Measurements from ENCODE around the gene TMCO5A. TPM values are rescaled to one million over a fixed set of nuclear protein-coding genes. Genes with fewer than 3 reads are reported as not detected.

The TMCO5A gene
- total RNA-seq, 1 experiment from 2014 or later, result not detected

- intact Hi-C loops (cut with micrococcal nuclease; ENCODE audit: unreplicated experiment), result no loop called here
- no peak for DNase-seq
- no TSS peak for BruUV-seq (replicated peaks)
These were observed 39.4 kb downstream of the TMCO5A start for GRCh38 chr15:37973856-37974255.

GRCh38 chr15:37978231-37978630, 43.8 kb downstream of the TMCO5A start:
- Mint-ChIP-seq H3K9me3 (ENCODE audit: low read depth, unreplicated experiment) (peaks cover 3% of the 10 kb centered on the region), H3K27me3 (ENCODE audit: unreplicated experiment) (no peaks in the 10 kb centered on the region), H3K27ac (ENCODE audit: unreplicated experiment) (no peak overlapping the region), H3K36me3 (ENCODE audit: insufficient read depth, unreplicated experiment) (no peaks in the 10 kb centered on the region), H3K4me1 (ENCODE audit: low read depth, unreplicated experiment) (no peaks in the 10 kb centered on the region), H3K4me3 (ENCODE audit: low read depth, unreplicated experiment) (no peak overlapping the region)
- intact Hi-C loops (cut with micrococcal nuclease; ENCODE audit: unreplicated experiment), result no loop called here
- TF ChIP-seq CTCF (IDR thresholded peaks at IDR 0.05; ENCODE audit: unreplicated experiment), result no peak
- CTCF ChIA-PET, result no interaction called here
- no peak for DNase-seq
- BruUV-seq (replicated peaks), result no TSS peak

More at GRCh38 chr15:37973856-37974255, 39.4 kb downstream of the TMCO5A start:
- CTCF ChIA-PET, result no interaction called here
- Mint-ChIP-seq H3K36me3 (ENCODE audit: insufficient read depth, unreplicated experiment) (no peaks in the 10 kb centered on the region), H3K27me3 (ENCODE audit: unreplicated experiment) (no peaks in the 10 kb centered on the region), H3K27ac (ENCODE audit: unreplicated experiment) (no peak overlapping the region), H3K4me1 (ENCODE audit: low read depth, unreplicated experiment) (no peaks in the 10 kb centered on the region), H3K9me3 (ENCODE audit: low read depth, unreplicated experiment) (peaks cover 6% of the 10 kb centered on the region), H3K4me3 (ENCODE audit: low read depth, unreplicated experiment) (no peak overlapping the region)
- TF ChIP-seq CTCF (IDR thresholded peaks at IDR 0.05; ENCODE audit: unreplicated experiment), result no peak

DNA sequence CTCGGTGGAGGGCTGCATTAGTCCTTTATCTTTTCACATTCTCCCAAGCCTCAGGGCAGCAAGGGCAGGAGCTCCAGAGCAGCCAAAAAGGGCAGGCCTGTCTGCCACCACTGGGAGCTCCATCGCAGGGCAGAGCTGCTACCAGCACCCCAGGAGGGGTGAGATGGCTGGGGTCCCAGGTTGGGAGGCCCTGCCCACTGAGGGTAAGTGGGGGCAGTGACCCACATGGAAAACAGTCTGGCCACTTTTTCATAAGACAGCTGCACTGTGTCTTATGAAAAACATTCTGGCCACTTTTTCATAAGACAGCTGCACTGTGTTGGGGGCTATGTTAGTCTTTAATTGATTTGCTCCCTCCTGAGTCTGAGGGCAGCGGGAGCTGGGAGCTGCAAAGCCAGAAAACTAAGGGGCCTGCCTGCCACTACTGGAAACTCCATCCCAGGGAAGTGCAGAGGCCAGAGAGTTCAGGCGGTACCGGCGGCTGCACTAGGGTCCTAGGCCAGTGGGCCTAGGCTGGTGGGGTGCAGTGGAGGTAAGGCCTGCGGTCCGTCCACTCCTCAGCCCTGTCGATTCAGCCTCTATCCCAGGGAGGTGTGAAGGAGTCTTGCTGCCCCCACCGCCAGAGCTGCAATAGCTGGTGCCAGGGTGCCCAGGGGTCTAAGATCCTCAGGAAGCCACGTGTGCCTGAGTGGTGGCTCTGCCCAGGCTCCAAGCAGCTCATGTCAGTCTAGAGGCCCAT, 45.4 kb downstream of the TMCO5A start:
- Mint-ChIP-seq H3K36me3 (ENCODE audit: insufficient read depth, unreplicated experiment) (no peaks in the 10 kb centered on the region), H3K27ac (ENCODE audit: unreplicated experiment) (no peak overlapping the region), H3K4me3 (ENCODE audit: low read depth, unreplicated experiment) (no peak overlapping the region), H3K9me3 (ENCODE audit: low read depth, unreplicated experiment) (no peaks in the 10 kb centered on the region), H3K27me3 (ENCODE audit: unreplicated experiment) (no peaks in the 10 kb centered on the region), H3K4me1 (ENCODE audit: low read depth, unreplicated experiment) (no peaks in the 10 kb centered on the region)
- BruUV-seq (replicated peaks), result no TSS peak
- intact Hi-C loops (cut with micrococcal nuclease; ENCODE audit: unreplicated experiment), result loop anchor here (5.0 kb wide), 1 partner anchor 78 kb away; no protein-coding TSS in a partner anchor
- TF ChIP-seq CTCF (IDR thresholded peaks at IDR 0.05; ENCODE audit: unreplicated experiment), result no peak
- DNase-seq, result no peak
- CTCF ChIA-PET, result interaction anchor here (0.7 to 0.8 kb wide), 2 partner anchors 12 to 719 kb away, joined by 3 to 6 read pairs; no protein-coding TSS in a partner anchor

DNA sequence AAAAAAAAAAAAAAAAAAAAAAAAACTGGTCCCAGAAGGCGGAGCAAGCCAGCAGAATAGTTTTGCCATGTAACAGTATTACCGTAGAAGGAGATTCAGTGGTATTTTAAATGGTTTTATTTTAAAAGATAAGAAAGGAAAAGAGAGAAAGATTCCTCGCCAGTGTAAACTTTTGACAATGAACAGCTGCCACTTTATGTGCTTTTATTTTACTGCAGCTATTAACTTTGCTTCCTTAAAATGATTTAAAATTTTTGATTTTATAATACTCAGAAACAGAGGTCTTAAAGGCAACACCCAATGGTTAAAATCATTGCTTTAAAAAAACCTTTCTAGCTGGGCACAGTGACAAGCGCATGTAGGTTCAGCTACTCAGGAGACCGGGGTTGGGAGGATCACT, 46.8 kb downstream of the TMCO5A start:
- no peak for DNase-seq
- CTCF ChIA-PET, result interaction anchor here (1.3 kb wide), 1 partner anchor 90 kb away, joined by 5 read pairs; no protein-coding TSS in a partner anchor
- intact Hi-C loops (cut with micrococcal nuclease; ENCODE audit: unreplicated experiment), result loop anchor here (5.0 kb wide), 1 partner anchor 79 kb away; no protein-coding TSS in a partner anchor
- H3K4me3 Mint-ChIP-seq (ENCODE audit: low read depth, unreplicated experiment), result no peak overlapping the region
- no peak overlapping the region for H3K27ac Mint-ChIP-seq (ENCODE audit: unreplicated experiment)
- H3K27me3 Mint-ChIP-seq (ENCODE audit: unreplicated experiment), result no peaks in the 10 kb centered on the region
- TF ChIP-seq CTCF (IDR thresholded peaks at IDR 0.05; ENCODE audit: unreplicated experiment), result no peak
- H3K9me3 Mint-ChIP-seq (ENCODE audit: low read depth, unreplicated experiment), result no peaks in the 10 kb centered on the region
- no peaks in the 10 kb centered on the region for H3K4me1 Mint-ChIP-seq (ENCODE audit: low read depth, unreplicated experiment)
- no TSS peak for BruUV-seq (replicated peaks)
- no peaks in the 10 kb centered on the region for H3K36me3 Mint-ChIP-seq (ENCODE audit: insufficient read depth, unreplicated experiment)
